ENCODE data around the gene CTRB2.

The CTRB2 gene

DNA sequence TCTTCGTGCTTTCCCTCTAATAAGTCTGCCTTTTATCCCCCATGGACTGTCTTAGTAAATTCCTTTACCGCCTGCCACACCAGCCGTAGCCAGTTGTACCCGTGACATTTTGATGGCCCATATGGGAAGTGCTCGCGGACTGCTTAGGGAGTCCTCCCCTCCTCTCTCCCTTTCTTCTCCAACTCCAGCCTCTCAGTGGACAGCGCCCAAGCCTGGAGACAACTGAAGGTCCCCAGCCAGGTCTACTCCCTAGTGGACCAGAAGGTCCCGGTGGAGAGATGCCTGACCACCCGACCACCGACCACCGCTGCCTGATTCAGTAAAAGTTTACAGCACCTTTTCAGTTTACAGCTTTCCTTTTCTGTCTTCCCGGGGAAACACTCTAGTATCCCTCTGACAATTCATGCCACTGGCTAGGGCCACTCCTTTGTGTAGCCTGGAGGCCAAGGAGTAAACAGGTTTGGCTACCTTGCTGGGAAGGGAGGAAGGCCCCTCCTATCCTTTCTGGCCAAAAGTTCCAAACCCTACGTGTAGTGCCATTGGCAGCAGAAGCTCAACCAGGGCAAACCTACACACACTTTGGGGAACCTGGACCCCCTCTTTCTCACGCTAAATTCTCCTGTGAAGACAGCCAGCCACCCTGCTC, 18.0 kb downstream of the CTRB2 start:
- TF ChIP-seq, protein P1, sequence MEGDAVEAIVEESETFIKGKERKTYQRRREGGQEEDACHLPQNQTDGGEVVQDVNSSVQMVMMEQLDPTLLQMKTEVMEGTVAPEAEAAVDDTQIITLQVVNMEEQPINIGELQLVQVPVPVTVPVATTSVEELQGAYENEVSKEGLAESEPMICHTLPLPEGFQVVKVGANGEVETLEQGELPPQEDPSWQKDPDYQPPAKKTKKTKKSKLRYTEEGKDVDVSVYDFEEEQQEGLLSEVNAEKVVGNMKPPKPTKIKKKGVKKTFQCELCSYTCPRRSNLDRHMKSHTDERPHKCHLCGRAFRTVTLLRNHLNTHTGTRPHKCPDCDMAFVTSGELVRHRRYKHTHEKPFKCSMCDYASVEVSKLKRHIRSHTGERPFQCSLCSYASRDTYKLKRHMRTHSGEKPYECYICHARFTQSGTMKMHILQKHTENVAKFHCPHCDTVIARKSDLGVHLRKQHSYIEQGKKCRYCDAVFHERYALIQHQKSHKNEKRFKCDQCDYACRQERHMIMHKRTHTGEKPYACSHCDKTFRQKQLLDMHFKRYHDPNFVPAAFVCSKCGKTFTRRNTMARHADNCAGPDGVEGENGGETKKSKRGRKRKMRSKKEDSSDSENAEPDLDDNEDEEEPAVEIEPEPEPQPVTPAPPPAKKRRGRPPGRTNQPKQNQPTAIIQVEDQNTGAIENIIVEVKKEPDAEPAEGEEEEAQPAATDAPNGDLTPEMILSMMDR (IDR thresholded peaks at IDR 0.05; ENCODE audit: control insufficient read depth, insufficient read depth, low read depth, low read length, missing control alignments) = no peak
- H3K4me3 ChIP-seq (ENCODE audit: control insufficient read depth, low read depth, low read length) = no peak overlapping the region
- no peak for DNase-seq (ENCODE audit: low read depth)

- TF ChIP-seq, protein P1 (IDR thresholded peaks at IDR 0.05; ENCODE audit: control insufficient read depth, insufficient read depth, low read depth, low read length, missing control alignments) = no peak
- no peak for DNase-seq (ENCODE audit: low read depth)
These were observed 25.3 kb downstream of the CTRB2 start for GRCh38 chr16:75181630-75182029.

DNA sequence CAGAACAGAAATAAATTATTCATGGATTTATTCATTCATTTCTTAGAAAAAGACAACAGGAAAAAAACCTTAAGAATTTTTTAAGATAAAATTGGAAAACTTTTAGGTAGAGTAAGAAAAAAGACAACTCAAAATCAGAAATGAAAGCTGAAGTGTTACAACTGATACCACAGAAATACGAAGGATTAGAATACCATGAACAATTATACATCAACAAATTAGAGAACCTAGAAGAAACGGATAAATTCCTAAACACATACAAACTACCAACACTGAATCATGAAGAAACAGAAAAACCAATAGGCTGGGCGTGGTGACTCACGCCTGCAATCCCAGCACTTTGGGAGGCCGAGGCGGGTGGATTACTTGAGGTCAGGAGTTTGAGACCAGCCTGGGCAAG, 27.8 kb downstream of the CTRB2 start:
- TF ChIP-seq, protein P1 (IDR thresholded peaks at IDR 0.05; ENCODE audit: control insufficient read depth, insufficient read depth, low read depth, low read length, missing control alignments) = no peak
- H3K4me3 ChIP-seq (ENCODE audit: control insufficient read depth, low read depth, low read length) = no peak overlapping the region
- no peak for DNase-seq (ENCODE audit: low read depth)

More at GRCh38 chr16:75181630-75182029, 25.3 kb downstream of the CTRB2 start:
- no peak overlapping the region for H3K4me3 ChIP-seq (ENCODE audit: control insufficient read depth, low read depth, low read length)

- DNase-seq (ENCODE audit: low read depth) = no peak
- TF ChIP-seq, protein P1 (IDR thresholded peaks at IDR 0.05; ENCODE audit: control insufficient read depth, insufficient read depth, low read depth, low read length, missing control alignments) = no peak
- no peak overlapping the region for H3K4me3 ChIP-seq (ENCODE audit: control insufficient read depth, low read depth, low read length)
These were observed 30.0 kb downstream of the CTRB2 start for GRCh38 chr16:75176926-75177325.

- DNase-seq (ENCODE audit: low read depth) = no peak
- no peak overlapping the region for H3K4me3 ChIP-seq (ENCODE audit: control insufficient read depth, low read depth, low read length)
- TF ChIP-seq, protein P1 (IDR thresholded peaks at IDR 0.05; ENCODE audit: control insufficient read depth, insufficient read depth, low read depth, low read length, missing control alignments) = no peak
These were observed 31.9 kb downstream of the CTRB2 start for GRCh38 chr16:75175074-75175473.

DNA sequence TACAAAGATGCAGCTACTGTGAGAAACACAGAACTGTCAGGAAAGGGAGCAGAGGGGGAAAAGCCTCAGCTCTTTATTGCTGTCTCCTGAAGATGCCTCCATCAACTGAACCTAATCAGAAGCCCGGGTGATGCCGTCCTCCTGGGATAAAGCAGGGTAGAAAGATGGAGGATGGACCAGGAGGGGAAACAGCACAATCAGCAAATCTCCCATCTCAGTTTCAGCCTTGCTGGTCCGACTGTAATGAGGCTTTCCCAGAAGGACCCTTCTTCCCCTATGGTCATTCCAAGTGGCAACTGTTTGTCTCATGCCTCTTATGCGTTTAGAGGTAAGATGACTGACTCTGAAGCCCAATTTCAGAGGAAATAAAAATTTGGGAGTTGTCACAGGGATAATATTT, 34.4 kb downstream of the CTRB2 start:
- H3K4me3 ChIP-seq (ENCODE audit: control insufficient read depth, low read depth, low read length) = no peak overlapping the region
- no peak for DNase-seq (ENCODE audit: low read depth)
- TF ChIP-seq, protein P1 (IDR thresholded peaks at IDR 0.05; ENCODE audit: control insufficient read depth, insufficient read depth, low read depth, low read length, missing control alignments) = no peak
